H9 (cell line): ENCODE measurements around the gene GNA12. TPM values are rescaled to one million over a fixed set of nuclear protein-coding genes. Genes with fewer than 3 reads are reported as not detected.

ENCODE experiments used
- DNase-seq: peaks from one replicate; pipeline ENCODE4 v3.0.0-alpha.2; 2017
- H2AFZ ChIP-seq: one replicate; pipeline ENCODE4 v1.6.1; 2013; ENCODE audit warnings: mild to moderate bottlenecking, low read length, control low read depth, moderate library complexity
- H2AK5ac ChIP-seq: 2 replicates; pipeline ENCODE4 v1.6.1; 2013; ENCODE audit warnings: low read length, control low read depth, mixed read lengths; ENCODE audit not compliant: insufficient read length
- H2BK120ac ChIP-seq: one replicate; pipeline ENCODE4 v1.6.1; 2013; ENCODE audit warnings: low read depth, mild to moderate bottlenecking, low read length, control low read depth, inconsistent platforms; ENCODE audit not compliant: poor library complexity, severe bottlenecking
- H2BK12ac ChIP-seq: 2 replicates; pipeline ENCODE4 v1.6.1; 2013; ENCODE audit warnings: low read length, control low read depth, mixed read lengths, low read depth; ENCODE audit not compliant: insufficient read length
- H2BK15ac ChIP-seq: 2 replicates; pipeline ENCODE4 v1.6.1; 2013; ENCODE audit warnings: low read depth, low read length, control low read depth
- H2BK20ac ChIP-seq: one replicate; pipeline ENCODE4 v1.6.1; 2013; ENCODE audit warnings: low read depth, mild to moderate bottlenecking, low read length, control low read depth, inconsistent platforms; ENCODE audit not compliant: poor library complexity, severe bottlenecking
- H2BK5ac ChIP-seq: 2 replicates; pipeline ENCODE4 v1.6.1; 2013; ENCODE audit warnings: low read length, control low read depth, mixed read lengths; ENCODE audit not compliant: insufficient read length
- H3K14ac ChIP-seq: 2 replicates; pipeline ENCODE4 v1.6.1; 2013; ENCODE audit warnings: low read length, control low read depth; ENCODE audit not compliant: insufficient read depth
- H3K18ac ChIP-seq: 2 replicates; pipeline ENCODE4 v1.6.1; 2013; ENCODE audit warnings: low read depth, mild to moderate bottlenecking, mixed read lengths, low read length, control low read depth; ENCODE audit not compliant: insufficient read length
- H3K23ac ChIP-seq: 2 replicates; pipeline ENCODE4 v1.6.1; 2013; ENCODE audit warnings: low read length, control low read depth, mixed read lengths, low read depth; ENCODE audit not compliant: insufficient read length
- H3K23me2 ChIP-seq: 2 replicates; pipeline ENCODE4 v1.6.1; 2013; ENCODE audit warnings: low read depth, mild to moderate bottlenecking, mixed read lengths, low read length, control low read depth; ENCODE audit not compliant: insufficient read length, poor library complexity, severe bottlenecking
- H3K27ac ChIP-seq: 2 replicates; pipeline ENCODE4 v1.5.1; 2013; ENCODE audit warnings: low read length, control low read depth, mixed read lengths, low read depth; ENCODE audit not compliant: insufficient read length
- H3K27me3 ChIP-seq: 2 replicates; pipeline ENCODE4 v1.6.1; 2013; ENCODE audit warnings: low read length, control low read depth, inconsistent platforms; ENCODE audit not compliant: insufficient read depth
- H3K4ac ChIP-seq: 2 replicates; pipeline ENCODE4 v1.6.1; 2013; ENCODE audit warnings: low read depth, mild to moderate bottlenecking, control low read depth, inconsistent platforms, low read length, moderate library complexity
- H3K4me1 ChIP-seq: 2 replicates; pipeline ENCODE4 v1.6.1; 2013; ENCODE audit warnings: low read length, control low read depth, inconsistent platforms; ENCODE audit not compliant: insufficient read depth
- H3K4me2 ChIP-seq: 2 replicates; pipeline ENCODE4 v1.6.1; 2013; ENCODE audit warnings: low read length, control low read depth, mixed read lengths; ENCODE audit not compliant: insufficient read length, insufficient read depth
- H3K56ac ChIP-seq: 2 replicates; pipeline ENCODE4 v1.6.1; 2013; ENCODE audit warnings: low read depth, mild to moderate bottlenecking, mixed read lengths, low read length, control low read depth; ENCODE audit not compliant: insufficient read length
- H3K79me1 ChIP-seq: 2 replicates; pipeline ENCODE4 v1.6.1; 2013; ENCODE audit warnings: low read depth, mild to moderate bottlenecking, moderate library complexity, low read length, control low read depth, inconsistent platforms; ENCODE audit not compliant: insufficient read depth, poor library complexity, severe bottlenecking
- H3K79me2 ChIP-seq: 2 replicates; pipeline ENCODE4 v1.6.1; 2013; ENCODE audit warnings: low read length, control low read depth, inconsistent platforms; ENCODE audit not compliant: insufficient read depth
- H3K9ac ChIP-seq: 2 replicates; pipeline ENCODE4 v1.6.1; 2013; ENCODE audit warnings: low read length, control low read depth, mixed read lengths; ENCODE audit not compliant: insufficient read length; ENCODE audit errors: extremely low read depth
- H3K9me3 ChIP-seq: one replicate; pipeline ENCODE4 v1.6.1; 2013; ENCODE audit warnings: low read depth, low read length, inconsistent platforms; ENCODE audit not compliant: control insufficient read depth
- H3T11ph ChIP-seq: one replicate; pipeline ENCODE4 v1.6.1; 2013; ENCODE audit warnings: mild to moderate bottlenecking, low read length, control low read depth, inconsistent platforms
- H4K20me1 ChIP-seq: one replicate; pipeline ENCODE4 v1.6.1; 2013; ENCODE audit not compliant: control insufficient read depth, insufficient read length, insufficient read depth
- H4K5ac ChIP-seq: 2 replicates; pipeline ENCODE4 v1.6.1; 2013; ENCODE audit warnings: low read depth, mild to moderate bottlenecking, mixed read lengths, low read length, control low read depth; ENCODE audit not compliant: insufficient read length
- H4K8ac ChIP-seq: replicated peaks from 2 replicates; pipeline ENCODE4 v1.6.1; 2013; ENCODE audit warnings: low read length, control low read depth, mixed read lengths, low read depth; ENCODE audit not compliant: insufficient read length
- H4K91ac ChIP-seq: 2 replicates; pipeline ENCODE4 v1.6.1; 2013; ENCODE audit warnings: low read depth, mild to moderate bottlenecking, moderate library complexity, mixed read lengths, low read length, control low read depth; ENCODE audit not compliant: insufficient read length
- H3K27ac Mint-ChIP-seq, 3 experiments: 2 replicates in 2 of 3; 3 replicates in 1 of 3; pipeline ENCODE4 v1.8.0; 2020 to 2021; ENCODE audit warnings: mixed read lengths in 3 of 3, mild to moderate bottlenecking in 1 of 3, moderate library complexity in 1 of 3
- H3K27me3 Mint-ChIP-seq: 2 replicates; pipeline ENCODE4 v1.8.0; 2021; ENCODE audit warnings: low read depth, mild to moderate bottlenecking, moderate library complexity, mixed read lengths
- H3K36me3 Mint-ChIP-seq, 3 experiments: 2 replicates in 2 of 3; 3 replicates in 1 of 3; pipeline ENCODE4 v1.8.0; 2020 to 2021; ENCODE audit warnings: low read depth in 3 of 3, mixed read lengths in 3 of 3; ENCODE audit not compliant: insufficient read depth in 1 of 3
- H3K4me1 Mint-ChIP-seq, 2 experiments: 2 replicates each; pipeline ENCODE4 v1.8.0; 2020; ENCODE audit warnings: mixed read lengths in 2 of 2
- H3K4me3 Mint-ChIP-seq, 2 experiments: 2 replicates in 1 of 2; 3 replicates in 1 of 2; pipeline ENCODE4 v1.8.0; 2020 to 2021; ENCODE audit warnings: mild to moderate bottlenecking in 2 of 2, mixed read lengths in 2 of 2, moderate library complexity in 1 of 2
- H3K9me3 Mint-ChIP-seq, 2 experiments: 2 replicates in 1 of 2; 3 replicates in 1 of 2; pipeline ENCODE4 v1.8.0; 2020; ENCODE audit warnings: mild to moderate bottlenecking in 2 of 2, mixed read lengths in 2 of 2, moderate library complexity in 1 of 2
- WGBS: extraction: QIAGEN DNeasy Blood & Tissue Kit; methylation state at CpG from one replicate; pipeline ENCODE4 v1.1.7; 2013; ENCODE audit warnings: missing lambda C conversion rate, low lambda C conversion rate, mixed read lengths; ENCODE audit not compliant: insufficient read length; ENCODE audit errors: extremely low coverage; 5-methylcytosine and 5-hydroxymethylcytosine counted together
- total RNA-seq: library from RNA; stranded (reverse); gene quantifications from 2 replicates; pipeline ENCODE4 v1.2.1, GENCODE V29; 2021
- TF ChIP-seq, protein P1 (sequence below): fragments of 200-600 bp; sonication (generic); conservative IDR thresholded peaks from 3 replicates; pipeline ENCODE4 v1.8.0; 2021; ENCODE audit warnings: antibody characterized with exemption, mild to moderate bottlenecking

Gene GNA12
- total RNA-seq, 1 experiment from 2014 or later, result 60.2 TPM

DNA sequence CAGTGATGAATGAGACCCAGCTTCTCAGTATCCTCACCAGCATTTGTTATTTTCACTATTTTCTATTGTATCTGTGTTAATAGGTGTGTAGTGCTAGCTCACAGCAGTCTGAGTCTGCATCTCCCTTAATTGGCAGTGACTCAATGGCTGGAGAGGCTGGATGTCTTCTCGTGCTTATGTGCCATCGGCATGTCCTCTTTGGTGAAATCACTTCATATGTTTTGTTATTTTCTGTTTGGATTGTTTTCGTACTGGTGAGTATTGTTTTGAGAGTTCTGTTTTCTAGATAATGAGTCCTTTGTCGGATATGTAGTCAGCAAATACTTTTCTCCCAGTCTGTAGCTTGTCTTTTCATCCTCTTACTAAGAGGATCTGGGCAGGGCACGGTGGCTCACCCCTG, 90.0 kb downstream of the GNA12 start:
- Mint-ChIP-seq H3K4me1 (peaks cover 24 to 29% of the 10 kb centered on the region in 2 experiments), H3K27ac (peak overlapping the region in 1 of 3 experiments; percentile 0; a peak in 2 of 7 replicates)
- peaks cover 20% of the 10 kb centered on the region; the same call in 1 of the 2 replicates for H3K79me2 ChIP-seq

More for the DNA sequence above, 90.0 kb downstream of the GNA12 start:
- H2AK5ac ChIP-seq, result no peak overlapping the region
- H2BK20ac ChIP-seq, result no peak overlapping the region
- no peaks in the 10 kb centered on the region for H3K27me3 ChIP-seq
- no peaks in the 10 kb centered on the region for H3K23me2 ChIP-seq
- H3K23ac ChIP-seq, result no peak overlapping the region
- TF ChIP-seq, protein P1, sequence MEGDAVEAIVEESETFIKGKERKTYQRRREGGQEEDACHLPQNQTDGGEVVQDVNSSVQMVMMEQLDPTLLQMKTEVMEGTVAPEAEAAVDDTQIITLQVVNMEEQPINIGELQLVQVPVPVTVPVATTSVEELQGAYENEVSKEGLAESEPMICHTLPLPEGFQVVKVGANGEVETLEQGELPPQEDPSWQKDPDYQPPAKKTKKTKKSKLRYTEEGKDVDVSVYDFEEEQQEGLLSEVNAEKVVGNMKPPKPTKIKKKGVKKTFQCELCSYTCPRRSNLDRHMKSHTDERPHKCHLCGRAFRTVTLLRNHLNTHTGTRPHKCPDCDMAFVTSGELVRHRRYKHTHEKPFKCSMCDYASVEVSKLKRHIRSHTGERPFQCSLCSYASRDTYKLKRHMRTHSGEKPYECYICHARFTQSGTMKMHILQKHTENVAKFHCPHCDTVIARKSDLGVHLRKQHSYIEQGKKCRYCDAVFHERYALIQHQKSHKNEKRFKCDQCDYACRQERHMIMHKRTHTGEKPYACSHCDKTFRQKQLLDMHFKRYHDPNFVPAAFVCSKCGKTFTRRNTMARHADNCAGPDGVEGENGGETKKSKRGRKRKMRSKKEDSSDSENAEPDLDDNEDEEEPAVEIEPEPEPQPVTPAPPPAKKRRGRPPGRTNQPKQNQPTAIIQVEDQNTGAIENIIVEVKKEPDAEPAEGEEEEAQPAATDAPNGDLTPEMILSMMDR, result no peak
- H2BK5ac ChIP-seq, result no peak overlapping the region
- no peak overlapping the region for H3K27ac ChIP-seq
- Mint-ChIP-seq H3K27me3 (no peaks in the 10 kb centered on the region), H3K4me3 (no peak overlapping the region), H3K9me3 (peaks cover 0 to 8% of the 10 kb centered on the region in 2 experiments; a peak in 2 of 5 replicates), H3K36me3 (peaks cover 19 to 39% (median 33%) of the 10 kb centered on the region in 3 experiments)
- no peak overlapping the region for H4K91ac ChIP-seq
- no peak overlapping the region for H3K18ac ChIP-seq
- no peak overlapping the region for H2BK15ac ChIP-seq
- H3K4ac ChIP-seq, result no peak overlapping the region
- WGBS, result no CpG with 5 or more reads among the region's 5 CpGs
- no peak overlapping the region for H4K8ac ChIP-seq
- no peak overlapping the region for H2AFZ ChIP-seq
- H2BK120ac ChIP-seq, result no peak overlapping the region
- no peak overlapping the region for H3K4me2 ChIP-seq
- H3K9ac ChIP-seq, result no peak overlapping the region
- H3K56ac ChIP-seq, result no peak overlapping the region
- no peak for DNase-seq
- no peak overlapping the region for H4K5ac ChIP-seq
- peaks cover 5% of the 10 kb centered on the region for H3K79me1 ChIP-seq
- 0 out of 2 replicates have a peak, but pooled peaks cover 2% of the 10 kb centered on the region for H3K4me1 ChIP-seq
- H3T11ph ChIP-seq, result no peak overlapping the region
- H3K14ac ChIP-seq, result no peak overlapping the region
- peaks cover 2% of the 10 kb centered on the region for H4K20me1 ChIP-seq
- H2BK12ac ChIP-seq, result no peak overlapping the region
- H3K9me3 ChIP-seq, result no peaks in the 10 kb centered on the region
